ENCODE results near the gene SLC22A17.
"Not testable (repeated sequence)": the region's sequence is repeated elsewhere in the genome, so short reads cannot be mapped to it uniquely, and the experiment has no call there.

SLC22A17 gene

DNA sequence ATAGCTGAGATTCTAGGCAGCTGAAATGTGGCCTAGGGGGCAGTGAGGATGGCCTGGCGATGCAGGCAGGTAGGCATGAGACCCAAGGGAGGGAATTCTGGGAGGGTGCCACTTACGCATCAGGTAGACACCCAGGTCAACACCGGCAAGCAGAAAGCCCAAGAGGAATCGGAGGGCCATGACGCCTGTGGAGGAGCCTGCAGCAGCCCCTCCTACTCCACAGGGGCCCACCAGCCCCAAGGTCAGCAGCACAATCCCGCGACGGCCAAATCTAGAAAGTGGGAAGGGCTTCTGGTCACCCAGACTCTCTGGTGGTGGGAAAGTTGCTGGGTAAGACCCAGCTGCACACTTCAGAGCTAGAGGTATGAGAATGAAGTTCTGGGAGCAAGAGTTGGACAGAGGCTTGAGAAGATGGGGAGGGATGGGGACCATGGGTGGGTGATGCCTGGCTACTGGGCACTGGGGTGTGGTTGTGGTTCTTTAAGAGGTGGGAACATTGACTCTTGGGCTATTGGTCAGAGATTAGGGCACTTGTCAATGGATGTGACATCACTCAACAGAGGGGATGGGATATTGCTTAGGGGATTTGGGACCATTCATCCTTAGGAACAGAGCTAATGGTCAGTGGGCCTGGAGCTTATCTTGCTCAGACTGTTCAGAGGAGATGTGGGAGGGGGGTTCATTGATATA is 3.4 kb downstream of the SLC22A17 start:
- no peak overlapping the region for H3K4me3 ChIP-seq (ENCODE audit: low read length)
- DNase-seq (ENCODE audit: low read depth, low spot score): no peak

DNA sequence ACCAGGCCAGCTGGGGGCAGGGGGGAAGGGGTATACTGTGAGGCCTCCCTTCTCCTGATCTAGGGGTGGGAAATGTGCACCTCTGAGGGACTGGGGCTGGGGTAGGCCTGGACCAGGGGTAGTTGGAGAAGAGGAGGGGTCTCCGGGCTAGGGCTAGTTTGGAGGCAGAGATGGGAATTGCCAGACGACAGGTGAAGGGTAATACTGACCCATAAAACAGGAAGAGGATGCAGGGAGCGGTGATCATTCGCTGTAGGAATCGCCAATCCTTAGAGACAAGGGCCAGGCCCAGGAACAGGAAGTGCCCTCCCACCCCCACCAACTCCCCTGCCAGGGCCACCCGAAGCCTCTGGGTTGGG is 4.4 kb downstream of the SLC22A17 start:
- DNase-seq (ENCODE audit: low read depth, low spot score): no peak
- H3K4me3 ChIP-seq (ENCODE audit: low read length): no peak overlapping the region

DNA sequence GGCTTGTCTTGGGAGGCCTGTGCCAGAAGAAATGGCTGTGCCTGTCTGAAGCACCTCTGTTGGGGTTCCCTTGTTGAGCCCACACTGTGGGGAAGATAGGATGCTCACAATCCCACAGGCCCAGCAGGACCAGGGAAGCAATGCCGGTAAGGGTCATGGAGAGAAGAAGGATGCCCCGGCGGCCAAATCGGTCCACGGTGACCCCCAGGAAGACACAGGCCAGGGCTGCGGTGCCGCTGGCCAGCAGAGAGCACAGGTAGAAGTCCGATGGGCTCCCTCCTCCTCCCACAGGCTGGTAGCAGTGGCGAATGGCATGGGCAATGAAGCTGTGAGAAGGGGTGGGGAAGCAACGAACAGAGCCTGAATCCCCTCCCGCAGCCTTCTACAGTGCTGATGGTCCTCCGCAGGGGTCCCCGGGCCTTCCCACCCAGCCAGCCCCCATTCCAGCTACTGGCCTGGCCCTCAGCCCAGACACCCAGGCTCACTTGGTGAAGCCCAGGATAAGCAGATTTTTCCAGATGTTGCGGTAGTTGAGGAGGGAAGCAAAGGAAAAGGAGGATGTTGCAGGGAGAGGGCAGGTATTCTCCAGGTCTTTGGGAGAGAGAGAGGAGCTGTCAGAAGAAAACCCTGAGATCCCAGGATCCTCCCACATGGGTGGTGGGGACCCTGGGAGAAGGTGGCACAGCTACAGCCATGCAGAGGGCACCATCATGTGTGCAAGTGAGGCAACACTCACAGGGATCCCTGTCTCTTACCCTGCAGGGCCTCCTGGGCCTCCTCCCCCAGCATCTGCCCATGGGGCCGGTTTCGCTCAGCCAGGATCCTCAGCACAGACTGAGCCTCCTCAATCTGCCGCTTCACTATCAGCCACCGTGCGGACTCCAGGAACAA is 5.0 kb downstream of the SLC22A17 start:
- H3K4me3 ChIP-seq (ENCODE audit: low read length): no peak overlapping the region
- DNase-seq (ENCODE audit: low read depth, low spot score): no peak

DNA sequence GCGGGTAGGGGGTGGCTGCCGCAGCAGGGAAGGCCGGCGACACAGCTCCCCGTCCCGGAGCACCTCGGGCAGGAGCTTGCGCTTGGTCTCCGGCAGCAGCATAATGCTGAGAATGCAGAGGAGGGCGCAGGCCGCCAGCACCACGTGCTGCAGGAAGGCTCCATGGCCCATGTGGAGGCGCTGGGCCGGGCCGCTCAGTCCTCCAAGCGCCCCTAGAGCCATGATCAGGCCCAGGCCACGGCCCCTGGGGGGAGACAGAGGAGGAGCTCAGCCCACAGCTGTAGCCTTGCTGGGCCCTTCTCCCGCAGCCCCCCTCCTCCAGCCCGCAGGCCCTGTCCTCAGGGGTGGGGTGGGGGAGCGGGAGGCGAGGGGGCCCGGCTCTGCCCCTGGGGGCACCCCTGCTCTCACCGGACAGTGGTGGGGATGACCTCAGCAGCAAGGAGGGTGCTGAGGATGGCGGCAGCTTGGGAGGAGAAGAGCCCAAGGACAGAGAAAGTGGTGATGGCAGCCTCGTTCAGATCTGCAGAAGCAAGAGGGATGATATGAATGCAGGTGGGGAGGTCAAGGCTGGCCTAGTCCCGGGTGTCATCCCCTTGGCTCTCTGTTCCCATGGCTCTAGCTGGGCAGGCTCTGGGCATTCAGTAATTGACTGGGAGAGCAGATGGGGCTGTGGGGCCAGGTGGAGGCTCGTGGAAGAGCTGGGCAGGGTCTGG is 5.8 kb downstream of the SLC22A17 start:
- no peak for DNase-seq (ENCODE audit: low read depth, low spot score)
- H3K4me3 ChIP-seq (ENCODE audit: low read length): no peak overlapping the region

GRCh38 chr14:23345987-23346692 is 6.5 kb downstream of the SLC22A17 start:
- no peak overlapping the region for H3K4me3 ChIP-seq (ENCODE audit: low read length)
- DNase-seq (ENCODE audit: low read depth, low spot score): no peak

GRCh38 chr14:23344481-23344880 is 8.2 kb downstream of the SLC22A17 start:
- no peak overlapping the region for H3K4me3 ChIP-seq (ENCODE audit: low read length)
- no peak for DNase-seq (ENCODE audit: low read depth, low spot score)

DNA sequence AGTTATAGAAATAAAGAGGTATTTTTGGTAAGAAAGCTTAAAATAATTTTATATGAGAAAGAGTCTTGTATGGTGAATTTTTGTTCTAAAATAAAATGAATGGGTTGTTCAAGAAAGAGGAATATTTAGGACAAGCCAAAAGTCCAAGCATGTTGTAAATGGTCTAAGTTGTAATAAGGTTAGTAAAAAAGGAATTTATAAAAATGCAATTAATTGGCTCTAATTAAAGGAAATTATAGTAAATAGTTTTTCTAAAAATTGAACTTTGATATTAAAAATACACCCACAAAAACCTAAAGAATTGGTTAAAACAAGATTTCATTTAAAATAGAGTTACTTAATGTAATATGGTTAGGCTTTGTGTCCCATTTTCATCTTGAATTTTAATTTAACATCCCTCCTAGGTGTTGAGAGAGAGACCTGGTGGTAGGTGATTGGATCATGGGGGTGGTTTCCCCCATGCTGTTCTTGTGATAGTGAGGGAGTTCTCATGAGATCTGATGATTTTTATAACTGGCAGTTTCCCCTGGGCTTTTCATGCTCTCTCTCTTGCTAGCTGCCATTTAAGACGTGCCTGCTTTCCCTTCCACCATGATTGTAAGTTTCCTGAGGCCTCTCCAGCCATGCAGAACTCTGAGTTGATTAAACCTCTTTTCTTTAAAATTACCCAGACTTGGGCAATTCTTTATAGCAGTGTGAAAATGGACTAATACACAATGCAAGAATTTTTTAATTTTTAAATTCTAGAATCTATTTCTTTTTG is 13.0 kb downstream of the SLC22A17 start:
- no peak for DNase-seq (ENCODE audit: low read depth, low spot score)
- H3K4me3 ChIP-seq (ENCODE audit: low read length): no peak overlapping the region

GRCh38 chr14:23335623-23336022 is 17.1 kb downstream of the SLC22A17 start:
- no peak overlapping the region for H3K4me3 ChIP-seq (ENCODE audit: low read length)
- no peak for DNase-seq (ENCODE audit: low read depth, low spot score)

GRCh38 chr14:23327947-23328744 is 24.5 kb downstream of the SLC22A17 start:
- H3K4me3 ChIP-seq (ENCODE audit: low read length): no peak overlapping the region
- DNase-seq (ENCODE audit: low read depth, low spot score): peak; percentile 72

DNA sequence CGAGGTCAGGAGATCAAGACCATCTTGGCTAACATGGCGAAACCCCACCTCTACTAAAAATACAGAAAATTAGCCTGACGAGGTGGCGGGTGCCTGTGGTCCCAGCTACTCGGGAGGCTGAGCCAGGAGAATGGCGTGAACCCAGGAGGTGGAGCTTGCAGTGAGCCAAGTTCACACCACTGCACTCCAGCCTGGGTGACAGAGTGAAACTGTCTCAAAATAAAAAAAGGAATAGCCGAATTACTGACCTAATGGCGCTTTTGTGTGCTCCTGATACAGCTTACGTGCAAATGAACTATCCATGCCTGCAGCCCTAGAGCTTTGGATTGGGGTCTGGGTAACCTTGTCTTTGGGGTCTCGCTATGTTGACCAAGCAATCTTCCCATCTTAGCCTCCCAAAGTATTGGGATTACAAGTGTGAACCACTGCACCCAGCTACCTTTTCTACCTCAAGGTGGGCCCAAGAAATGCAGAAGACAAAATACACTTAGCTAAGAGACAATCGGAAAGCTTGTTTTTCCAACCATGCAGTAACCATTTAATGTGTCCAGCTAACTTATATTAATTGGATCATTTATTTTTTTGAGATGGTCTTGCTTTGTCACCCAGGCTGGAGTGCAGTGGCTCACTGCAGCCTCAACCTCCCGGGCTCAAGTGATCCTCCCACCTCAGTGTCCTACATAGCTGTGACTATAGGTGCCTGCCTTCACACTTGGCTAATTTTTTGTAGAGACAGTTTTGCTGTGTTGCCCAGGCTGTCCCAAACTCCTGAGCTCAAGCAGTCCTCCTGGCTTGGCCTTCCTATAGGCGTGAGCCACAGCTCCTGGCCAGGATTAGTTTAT is 26.0 kb downstream of the SLC22A17 start:
- no peak for DNase-seq (ENCODE audit: low read depth, low spot score)
- H3K4me3 ChIP-seq (ENCODE audit: low read length): no peak overlapping the region

DNA sequence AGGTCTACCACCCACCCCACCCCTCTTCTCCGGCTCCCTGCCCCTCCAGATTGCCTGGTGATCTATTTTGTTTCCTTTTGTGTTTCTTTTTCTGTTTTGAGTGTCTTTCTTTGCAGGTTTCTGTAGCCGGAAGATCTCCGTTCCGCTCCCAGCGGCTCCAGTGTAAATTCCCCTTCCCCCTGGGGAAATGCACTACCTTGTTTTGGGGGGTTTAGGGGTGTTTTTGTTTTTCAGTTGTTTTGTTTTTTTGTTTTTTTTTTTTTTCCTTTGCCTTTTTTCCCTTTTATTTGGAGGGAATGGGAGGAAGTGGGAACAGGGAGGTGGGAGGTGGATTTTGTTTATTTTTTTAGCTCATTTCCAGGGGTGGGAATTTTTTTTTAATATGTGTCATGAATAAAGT is 26.9 kb downstream of the SLC22A17 start:
- not testable (repeated sequence) for DNase-seq (ENCODE audit: low read depth, low spot score); H3K4me3 ChIP-seq (ENCODE audit: low read length)

- no peak for DNase-seq (ENCODE audit: low read depth, low spot score)
- no peak overlapping the region for H3K4me3 ChIP-seq (ENCODE audit: low read length)
These were observed 27.7 kb downstream of the SLC22A17 start for GRCh38 chr14:23324993-23325392.

- H3K4me3 ChIP-seq (ENCODE audit: low read length): no peak overlapping the region
- no peak for DNase-seq (ENCODE audit: low read depth, low spot score)
These were observed 28.2 kb downstream of the SLC22A17 start for GRCh38 chr14:23324455-23324846.

GRCh38 chr14:23323838-23324454 is 28.7 kb downstream of the SLC22A17 start:
- H3K4me3 ChIP-seq (ENCODE audit: low read length): no peak overlapping the region
- DNase-seq (ENCODE audit: low read depth, low spot score): no peak

- no peak for DNase-seq (ENCODE audit: low read depth, low spot score)
- H3K4me3 ChIP-seq (ENCODE audit: low read length): peak overlapping the region; percentile 85
These were observed 29.8 kb downstream of the SLC22A17 start for GRCh38 chr14:23322568-23323517.
